Germinal center (tissue), 1 donor: ENCODE measurements around the gene CEP128.

Experiments used
- DNase-seq: peaks from one replicate; pipeline ENCODE4 v3.0.0; 2012; ENCODE audit warnings: mixed read lengths, low spot score

The CEP128 gene

DNA sequence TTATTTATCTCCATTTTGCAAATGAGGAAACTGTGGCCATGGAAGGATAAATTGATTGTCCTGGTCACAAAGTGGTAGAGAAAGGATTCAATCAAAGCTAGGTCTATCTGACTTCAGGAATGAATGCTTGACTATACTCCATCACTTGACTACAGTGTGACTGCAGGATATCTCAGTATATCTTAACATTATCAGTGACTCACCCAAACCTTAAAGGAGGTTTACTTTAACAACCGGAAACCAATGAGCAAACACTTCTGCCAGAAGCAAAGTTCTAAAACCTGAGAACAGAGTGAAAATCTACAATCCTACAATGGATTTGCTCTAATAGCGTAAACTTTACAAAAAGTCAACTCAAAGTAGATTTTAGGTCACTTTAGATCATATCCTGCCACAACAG is 277.0 kb downstream of the CEP128 start:
- DNase-seq = no peak

DNA sequence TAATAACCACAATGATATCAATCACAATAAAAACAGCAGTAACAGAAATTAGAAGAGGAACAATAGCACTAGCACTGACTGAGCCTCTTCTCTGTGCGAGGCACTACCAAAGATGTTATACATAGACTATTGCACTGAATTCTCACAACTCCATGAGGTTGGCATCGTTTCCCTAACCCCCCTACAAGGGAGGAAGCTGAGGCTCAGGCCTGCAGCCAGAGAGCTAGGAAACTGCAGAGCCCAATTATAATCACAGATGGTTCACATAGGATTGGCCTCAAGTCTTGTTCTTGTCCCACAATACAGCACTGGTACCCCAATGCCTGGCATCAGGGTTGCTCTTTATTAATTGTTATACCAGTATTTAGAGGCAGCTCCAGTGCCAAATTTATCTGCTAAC is 278.0 kb downstream of the CEP128 start:
- DNase-seq = no peak

DNA sequence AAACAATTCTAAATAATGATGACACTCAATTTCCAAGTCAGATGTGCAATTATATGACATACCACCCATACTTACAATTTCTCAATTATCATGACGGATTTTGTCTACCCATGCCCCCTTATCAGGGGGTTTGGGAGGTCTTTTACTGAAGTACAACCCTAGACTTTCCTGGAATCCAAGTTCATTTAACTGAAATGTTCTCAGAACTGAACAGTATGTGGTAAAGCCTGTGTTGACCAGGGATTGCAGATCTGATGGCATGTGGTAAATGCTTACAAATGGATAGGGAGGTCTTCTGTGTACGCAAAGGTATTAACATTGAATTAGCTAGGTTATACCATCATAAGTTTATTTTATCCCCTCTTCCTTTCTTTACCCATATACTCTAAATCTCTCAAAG is 281.8 kb downstream of the CEP128 start:
- no peak for DNase-seq

DNA sequence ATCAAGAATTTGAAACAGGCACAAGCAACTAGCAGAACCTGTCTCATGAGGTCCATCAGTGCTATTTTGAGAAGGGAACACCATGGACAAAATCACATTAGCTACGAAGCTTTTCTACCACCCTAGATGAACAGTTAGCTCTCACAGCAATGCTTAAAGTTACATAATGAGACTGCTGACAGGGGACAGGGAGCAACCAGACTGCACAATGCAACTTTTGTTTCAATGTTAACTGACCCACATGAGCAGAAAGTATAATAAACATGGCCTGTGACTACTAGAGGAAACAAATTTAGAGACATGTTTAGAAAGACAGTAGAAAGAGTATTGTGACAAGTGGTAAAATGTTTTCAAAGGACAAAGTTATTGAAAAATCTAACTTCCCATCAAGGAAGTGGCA is 282.8 kb downstream of the CEP128 start:
- DNase-seq = no peak

DNA sequence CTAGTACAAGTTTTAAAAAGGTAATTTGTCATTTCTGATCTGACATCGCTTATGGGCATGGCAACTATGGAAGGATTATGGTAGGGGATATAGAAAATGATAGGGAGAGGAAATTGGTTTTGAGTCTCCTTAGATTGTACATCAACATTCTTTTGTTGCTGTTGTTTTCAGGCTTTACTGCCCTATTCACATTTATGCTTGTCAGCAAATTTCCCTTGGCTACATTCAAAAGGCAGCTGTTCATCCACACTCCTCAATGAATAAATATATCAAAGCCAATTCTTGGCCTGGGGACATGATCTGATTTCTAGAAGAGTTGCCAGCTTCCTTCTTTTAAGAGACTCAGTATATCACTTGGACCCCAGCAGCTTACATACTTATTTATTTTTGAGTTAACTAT is 283.4 kb downstream of the CEP128 start:
- DNase-seq = no peak

DNA sequence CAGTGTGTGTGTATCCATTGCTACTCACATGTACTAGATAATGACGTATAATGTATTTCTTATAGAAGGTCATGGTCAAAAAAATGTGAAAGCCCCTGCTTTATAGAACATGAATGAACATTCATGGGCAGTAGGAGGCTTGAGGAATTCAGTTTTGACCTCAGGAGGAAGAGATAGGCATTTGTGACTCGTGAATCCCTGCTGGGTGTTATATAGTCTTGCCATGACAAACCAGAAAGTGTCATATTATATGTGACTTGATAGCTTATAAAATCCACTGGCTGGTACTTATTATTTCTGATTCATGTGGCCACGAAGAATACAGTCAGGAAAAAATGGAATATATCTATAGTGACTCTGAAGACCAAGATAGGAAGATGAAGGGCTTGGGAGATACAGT is 287.6 kb downstream of the CEP128 start:
- no peak for DNase-seq

DNA sequence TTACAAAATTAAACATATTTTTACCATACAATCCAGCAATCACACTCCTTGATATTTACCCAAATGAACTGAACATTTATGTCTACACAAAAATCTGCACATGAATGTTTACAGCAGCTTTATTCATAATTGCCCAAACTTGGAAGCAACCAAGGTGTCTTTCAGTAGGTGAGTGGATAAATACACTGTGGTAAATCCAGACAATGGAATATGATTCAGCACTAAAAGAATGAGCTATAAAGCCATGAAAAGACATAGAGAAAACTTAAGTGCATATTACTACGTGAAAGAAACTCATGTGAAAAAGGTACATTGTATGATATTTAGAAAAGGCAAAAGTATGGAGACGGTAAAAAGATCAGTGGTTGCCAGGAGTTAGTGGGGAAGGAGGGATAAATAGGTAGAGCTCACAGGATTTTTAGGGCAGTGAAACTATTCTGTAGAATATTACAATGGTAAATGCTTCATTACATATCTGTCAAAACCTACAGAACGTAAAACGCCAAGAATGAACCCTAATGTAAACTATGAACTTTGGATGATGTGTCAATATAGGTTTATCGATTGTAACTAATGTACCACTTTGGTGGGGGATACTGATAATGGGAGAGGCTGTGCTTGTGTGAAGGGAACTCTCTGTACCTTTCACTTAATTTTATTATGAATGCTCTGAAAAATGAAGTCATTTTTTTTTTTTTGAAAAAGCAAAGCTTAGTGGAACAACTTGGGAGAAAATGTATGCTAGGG is 295.7 kb downstream of the CEP128 start:
- no peak for DNase-seq

DNA sequence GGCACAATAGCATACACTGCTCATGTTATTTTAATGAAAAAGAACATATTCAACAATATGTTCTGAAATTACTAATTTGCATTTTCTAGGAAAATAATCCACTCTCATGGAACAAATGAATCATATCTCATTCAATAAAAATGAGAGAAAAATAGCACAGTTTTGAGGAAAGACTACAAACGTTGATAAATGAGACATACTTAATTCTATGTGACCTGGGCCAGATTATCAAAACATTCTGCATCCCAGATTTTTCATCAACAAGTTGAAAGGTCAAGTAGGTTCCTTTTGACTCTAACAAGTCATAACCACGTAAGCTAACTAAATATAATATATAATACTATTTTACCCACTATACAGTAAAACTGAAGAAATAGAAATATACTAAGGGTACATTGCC is 296.7 kb downstream of the CEP128 start:
- DNase-seq = no peak

DNA sequence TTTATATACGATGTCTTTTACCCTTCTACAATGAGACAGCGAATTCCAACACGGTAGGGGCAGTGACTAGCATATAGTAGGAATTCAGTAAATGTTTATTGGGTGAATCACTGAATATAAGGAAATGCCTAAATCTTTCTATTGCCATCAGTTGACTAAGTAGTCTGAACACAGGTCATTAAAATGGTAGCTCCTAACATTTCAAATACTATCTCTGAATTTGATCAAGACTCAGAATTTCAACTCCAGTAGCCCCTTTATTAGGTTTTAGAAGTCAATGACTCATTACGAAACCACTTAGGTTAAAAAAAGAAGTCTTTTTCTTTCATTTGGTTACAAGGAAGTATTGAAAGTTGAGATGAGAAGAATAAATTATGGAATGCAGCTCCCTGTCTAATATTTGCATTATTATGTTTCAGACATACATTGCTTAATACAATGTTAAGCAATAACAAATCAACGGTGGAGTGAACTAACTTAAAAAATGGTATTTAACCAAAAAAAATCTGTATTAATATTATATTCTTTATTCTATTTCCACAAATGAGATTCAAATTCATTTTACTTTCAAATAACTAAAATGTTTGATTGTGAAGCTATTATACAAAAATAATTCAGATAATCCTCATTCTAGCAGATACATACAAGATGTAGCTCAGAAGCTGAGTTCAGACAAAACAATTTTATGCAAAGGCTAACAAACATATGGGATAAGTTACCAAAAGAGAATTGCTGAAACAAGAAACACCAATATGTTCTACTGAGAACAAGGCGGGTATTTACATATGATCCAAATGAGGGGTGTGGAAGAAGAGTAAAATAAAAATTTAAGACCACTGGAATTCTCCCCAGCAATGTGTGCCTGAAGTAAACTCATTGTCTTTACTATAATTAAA is 302.7 kb downstream of the CEP128 start:
- DNase-seq = no peak

DNA sequence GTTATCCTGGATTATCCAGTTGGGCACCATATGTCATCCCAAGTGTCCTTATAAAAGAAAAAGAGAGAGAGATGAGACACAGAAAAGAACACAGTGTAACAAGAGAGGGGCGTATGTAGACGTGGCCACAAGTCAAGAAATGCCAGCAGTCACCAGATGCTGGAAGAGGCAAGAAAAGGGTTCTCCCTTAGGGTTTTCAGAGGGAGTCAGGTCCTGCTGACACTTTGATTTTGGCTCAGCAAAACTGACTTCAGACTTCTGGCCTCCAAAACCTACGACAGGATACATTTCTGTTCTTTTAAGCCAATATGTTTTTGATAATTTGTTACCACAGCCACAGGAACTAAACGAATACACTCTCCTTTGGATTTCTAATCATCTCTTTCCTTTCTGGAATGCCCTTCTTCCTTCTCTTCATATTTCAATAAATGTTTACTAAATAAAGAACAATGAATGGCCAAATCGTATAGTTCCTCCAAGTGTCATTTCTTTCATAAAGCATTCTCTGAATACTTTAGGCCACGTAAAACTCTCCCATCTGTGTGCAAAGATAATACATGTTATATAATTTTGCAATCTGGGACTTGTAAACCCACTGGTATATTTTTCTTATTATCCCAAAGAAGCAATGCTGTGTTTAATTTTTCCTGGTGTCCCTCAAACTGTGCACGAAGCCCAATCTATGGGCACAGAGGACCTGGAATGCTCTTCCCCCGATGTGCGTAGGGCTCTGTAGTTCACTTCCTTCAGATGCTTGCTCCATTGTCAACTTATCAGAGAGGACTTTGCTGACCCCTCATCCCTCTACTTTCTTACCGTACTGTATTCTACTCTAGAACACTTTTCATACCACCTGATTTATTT is 303.6 kb downstream of the CEP128 start:
- DNase-seq = no peak

DNA sequence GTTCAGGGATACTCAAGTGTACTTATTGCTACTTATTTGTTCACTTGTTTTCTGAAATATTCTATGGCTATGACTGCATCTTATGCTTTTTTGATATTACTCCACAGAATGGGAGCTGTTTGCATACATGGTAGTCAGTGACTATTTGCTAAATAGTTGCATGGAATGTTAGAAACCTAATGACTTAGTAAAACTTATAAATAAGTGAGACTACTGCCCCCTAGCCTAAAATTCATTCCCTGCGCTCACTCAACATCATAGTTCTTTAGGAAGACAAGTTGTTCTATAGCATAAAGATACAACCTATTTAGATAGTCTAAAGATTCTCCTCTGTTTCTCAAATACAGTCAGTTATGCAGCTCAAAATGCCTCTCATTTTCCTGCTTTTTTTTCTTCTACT is 305.5 kb downstream of the CEP128 start:
- DNase-seq = no peak

DNA sequence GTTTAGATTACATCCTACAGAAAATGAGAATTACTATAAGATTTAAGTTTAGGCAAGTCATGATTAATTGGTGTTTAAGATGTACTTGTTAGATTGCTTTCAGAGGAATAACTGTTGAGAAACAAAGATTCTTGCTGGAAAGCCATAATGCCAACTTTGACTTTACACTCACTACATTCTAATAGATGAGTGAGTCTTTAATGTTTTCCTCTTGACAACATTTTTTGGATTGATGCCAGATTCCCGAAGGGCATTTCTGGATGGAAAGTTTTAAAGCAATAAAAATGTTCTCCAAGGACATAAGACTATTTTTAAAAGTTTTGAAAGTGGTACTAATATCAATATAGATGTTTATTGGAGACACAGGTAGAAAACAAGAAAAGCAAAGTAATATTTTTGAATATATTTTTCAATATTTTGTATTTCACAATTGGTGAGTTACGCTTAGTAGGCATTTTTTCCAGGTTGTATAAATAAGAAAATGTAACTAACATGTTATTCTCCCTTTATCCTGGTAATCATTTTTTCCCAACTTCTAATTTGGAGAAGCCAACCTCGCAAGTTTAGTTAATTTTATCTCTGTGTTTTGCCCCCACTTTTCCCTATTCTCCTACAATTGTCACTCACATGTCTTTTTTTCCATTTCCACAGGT is 307.3 kb downstream of the CEP128 start:
- DNase-seq = no peak

DNA sequence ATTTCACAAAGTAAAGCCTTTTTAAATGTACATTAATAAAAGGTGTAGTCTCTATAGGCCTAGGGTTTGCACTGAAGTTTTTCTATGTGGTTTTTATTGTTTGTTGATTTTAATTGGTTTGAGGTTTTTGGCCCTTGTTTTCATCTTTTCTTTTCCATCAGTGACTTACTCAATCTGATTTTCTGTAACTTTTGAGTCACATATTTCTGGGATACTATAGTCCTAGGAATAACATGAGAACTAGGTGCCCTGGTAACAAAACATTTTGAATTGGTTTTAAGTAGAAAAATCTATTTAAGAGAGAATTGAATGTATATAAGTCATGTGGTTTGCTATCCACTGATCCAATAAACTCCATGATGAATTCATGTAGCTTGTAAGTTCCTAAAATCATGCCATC is 311.9 kb downstream of the CEP128 start:
- no peak for DNase-seq

DNA sequence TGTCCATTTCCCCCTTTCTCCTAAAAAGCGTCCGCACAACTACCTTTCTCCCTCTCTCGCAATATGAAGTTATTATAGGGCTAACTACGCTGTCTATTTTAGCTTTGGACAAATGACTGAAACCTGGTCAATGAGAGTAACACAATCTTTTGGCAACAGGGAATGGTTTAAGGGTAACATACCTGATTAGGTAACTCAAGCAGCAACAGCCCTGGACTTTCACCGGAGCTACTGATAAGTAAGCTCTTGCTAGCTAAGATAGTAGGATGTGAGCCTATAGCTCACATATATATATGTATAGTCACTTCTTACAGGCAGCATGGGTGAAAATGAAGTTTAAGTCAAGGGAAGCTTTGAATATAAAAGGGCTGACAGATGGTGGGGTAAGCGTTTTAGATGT is 313.0 kb downstream of the CEP128 start:
- no peak for DNase-seq

DNA sequence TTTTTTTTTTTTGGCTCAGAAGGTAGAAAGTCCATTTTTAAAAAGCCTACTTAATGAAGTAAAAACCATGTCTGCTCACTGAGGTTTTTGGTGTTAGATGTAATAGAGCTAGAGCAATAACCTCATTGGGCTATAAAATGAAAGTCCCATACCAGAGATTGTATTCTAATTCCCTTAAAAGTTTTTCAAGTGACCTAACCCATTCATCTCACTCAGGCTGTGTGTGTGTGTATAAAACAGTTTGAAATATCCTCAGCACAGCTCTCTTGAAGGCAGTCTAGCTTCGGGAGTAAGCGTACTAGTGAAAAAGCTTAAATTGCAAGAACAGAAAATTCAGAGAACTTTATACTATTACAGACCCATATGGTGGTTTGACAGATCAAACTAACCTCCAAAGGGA is 313.8 kb downstream of the CEP128 start:
- no peak for DNase-seq

DNA sequence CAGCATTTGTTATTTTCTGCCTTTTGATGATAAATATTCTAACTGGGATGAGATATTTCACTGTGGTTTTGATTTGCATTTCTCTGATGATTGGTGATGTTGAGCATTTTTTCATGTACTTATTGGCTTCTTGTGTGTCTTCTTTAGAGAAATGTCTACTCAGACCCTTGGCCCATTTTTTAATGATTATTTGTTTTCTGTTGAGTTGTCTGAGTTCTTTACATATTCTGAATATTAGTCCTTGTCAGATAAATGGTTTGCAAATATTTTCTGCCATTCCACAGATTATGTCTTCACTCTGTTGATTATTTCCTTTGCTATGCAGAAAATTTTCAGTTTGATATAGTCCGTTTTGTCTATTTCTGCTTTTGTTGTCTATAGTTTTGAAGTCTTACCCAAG is 317.0 kb downstream of the CEP128 start:
- no peak for DNase-seq

DNA sequence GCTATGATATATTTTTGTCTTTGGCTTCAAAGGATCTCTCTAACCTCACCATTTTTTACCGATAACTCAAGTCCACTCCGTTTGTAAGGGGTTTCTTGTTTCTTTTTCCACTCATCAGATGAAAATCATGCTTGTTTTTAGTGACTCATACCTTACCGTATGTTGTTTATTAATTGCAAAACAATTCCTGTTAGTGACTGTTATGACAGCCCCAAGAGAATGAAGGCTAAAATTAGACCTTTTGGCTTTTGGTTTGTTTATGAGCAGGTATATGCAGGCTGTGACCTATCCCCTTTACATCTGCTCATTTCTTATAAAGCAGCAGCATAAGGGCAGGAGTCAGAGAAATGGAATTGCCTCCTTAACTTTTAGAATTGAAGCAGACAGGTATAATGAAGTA is 319.8 kb downstream of the CEP128 start:
- DNase-seq = no peak

DNA sequence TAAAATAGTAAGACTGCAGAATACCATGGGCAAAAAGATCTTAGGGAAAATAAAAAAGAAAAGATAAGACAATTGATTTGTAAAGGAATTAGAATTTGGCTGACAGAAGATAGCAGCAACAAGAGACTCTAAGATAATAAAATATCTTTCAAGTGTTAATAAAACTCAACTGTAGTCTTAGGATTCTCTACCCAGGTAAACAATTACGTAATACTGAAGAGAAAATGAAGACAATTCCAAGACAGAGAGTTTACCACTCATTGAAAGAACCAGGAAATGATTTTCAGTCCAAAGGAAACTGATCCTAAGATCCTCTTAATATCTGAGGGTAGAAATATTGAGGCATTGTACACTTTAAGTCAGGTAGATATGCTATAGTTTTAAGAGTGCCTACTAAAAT is 321.1 kb downstream of the CEP128 start:
- DNase-seq = no peak

DNA sequence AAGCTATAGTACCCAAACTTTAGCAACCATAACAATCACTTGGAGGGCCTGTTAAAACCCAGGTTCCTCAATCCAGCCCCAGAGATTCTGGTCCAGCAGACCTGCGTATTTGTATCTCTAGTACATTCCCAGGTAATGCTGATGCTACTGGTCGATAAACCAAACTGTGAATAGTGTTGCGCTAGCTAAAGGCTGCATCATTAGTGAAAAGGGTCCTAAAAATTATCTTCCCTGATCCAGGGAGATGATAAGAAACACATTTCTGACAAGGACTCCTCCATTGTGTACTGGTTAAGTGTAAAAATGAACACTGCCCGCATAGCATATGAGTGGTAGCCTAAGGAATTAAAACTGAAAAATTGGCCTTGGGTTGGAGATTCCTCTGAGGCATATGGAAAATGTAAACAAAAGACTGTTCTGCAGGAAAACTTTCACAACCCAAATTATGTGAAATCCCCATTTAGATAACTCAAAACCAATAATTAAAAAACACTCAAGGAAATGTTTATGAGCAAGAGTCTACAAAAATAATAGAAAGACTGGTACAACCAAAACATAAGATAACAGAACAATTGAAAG is 322.7 kb downstream of the CEP128 start:
- no peak for DNase-seq

DNA sequence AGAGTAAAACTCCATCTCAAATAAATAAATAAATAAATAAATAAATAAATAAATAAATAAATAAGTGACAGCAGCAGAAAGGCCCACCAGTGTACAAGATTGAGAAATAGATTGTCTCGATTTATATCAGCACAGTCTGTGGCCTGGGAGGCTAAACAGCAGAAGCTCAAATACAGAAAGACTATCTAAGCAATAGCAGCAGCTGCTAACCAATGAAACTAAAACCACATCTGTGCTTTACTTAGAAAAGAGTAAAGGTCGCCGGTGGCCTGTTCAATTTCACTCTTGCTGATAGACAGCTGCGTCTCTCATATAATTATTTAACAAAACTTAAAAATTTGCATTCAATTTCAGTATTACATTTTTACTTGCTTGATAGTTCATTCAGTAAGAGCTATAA is 325.7 kb downstream of the CEP128 start:
- DNase-seq = no peak

DNA sequence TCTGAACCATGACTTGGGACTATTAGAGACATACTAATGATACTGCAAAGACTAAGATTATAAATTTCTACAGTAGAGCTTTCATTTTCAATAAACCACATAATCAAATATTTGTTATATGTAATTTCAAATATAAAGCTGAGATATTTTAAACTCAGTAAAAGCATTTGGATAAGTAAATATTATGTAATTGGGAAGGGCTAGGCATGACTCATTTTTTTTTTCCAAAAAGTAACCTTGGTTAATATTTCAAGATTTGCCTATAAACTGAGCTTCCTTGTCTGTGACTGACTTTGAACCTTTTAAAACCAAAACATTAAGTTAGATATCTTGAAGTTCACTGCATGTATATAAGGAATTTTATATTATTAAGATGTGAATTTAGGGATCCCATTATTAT is 332.5 kb downstream of the CEP128 start:
- no peak for DNase-seq

DNA sequence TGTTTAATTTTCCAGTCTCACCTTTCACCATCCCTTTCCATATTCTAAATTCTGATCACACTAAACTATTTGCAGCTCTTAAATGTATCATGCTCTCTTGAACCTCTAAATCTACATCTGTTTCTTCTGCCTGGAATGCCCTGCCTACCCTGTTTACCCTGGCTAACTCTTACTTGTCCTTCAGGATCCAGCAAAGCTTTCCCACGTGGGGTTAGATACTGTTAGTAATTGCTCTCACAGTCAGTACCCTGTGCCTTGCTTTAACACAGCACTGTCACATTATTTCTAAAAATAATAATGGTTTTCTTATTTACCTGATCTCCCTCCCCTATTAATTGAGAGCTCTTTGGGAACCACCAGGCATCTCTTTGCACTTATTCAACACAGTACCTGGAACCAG is 333.0 kb downstream of the CEP128 start:
- no peak for DNase-seq
